K562 (cell line): ENCODE results near the gene TWSG1. TPM values are rescaled to one million over a fixed set of nuclear protein-coding genes. Genes with fewer than 3 reads are reported as not detected.

Experiments used
- polyA plus RNA-seq, 8 experiments: library from polyadenylated mRNA; depleted of rRNA in 4 of 8; stranded (reverse) in 5 of 8; unstranded in 3 of 8; fragments of >200 nt; fragmentation: Nextera tagmentation in 2 of 8; fragmentation: Illumina TruSeq in 1 of 8; extraction: Ambion mirVana in 2 of 8; extraction: Trizol in 1 of 8; gene quantifications; 2 replicates each; pipeline versions ENCODE4 v1.2.1 to v1.2.3, GENCODE V29; 2011 to 2014; ENCODE audit warnings: inconsistent platforms in 1 of 8, missing spikeins in 1 of 8
- total RNA-seq, 7 experiments: library from RNA; depleted of rRNA in 6 of 7; stranded (reverse); fragments of >200 nt in 6 of 7; fragmentation: Illumina TruSeq in 2 of 7; extraction: Trizol in 2 of 7; gene quantifications; 2 replicates each; pipeline versions ENCODE4 v1.2.1 to v1.2.3, GENCODE V29; 2011 to 2021; ENCODE audit warnings: low replicate concordance in 1 of 7

The TWSG1 gene
- total and polyA plus RNA-seq, 9 of the 15 experiments (the other 6 are each of a cell fraction or from before 2014, with no cell fraction given): 10.4 to 37.2 (median 25.1) TPM

Other genes starting within 250 kb of the TWSG1 start
- 213 and 332 TPM in 2 replicates for gene NDUFV2, start 232.1 kb upstream of the TWSG1 start, total RNA-seq (2014; rRNA removed)
- 378 and 409 TPM in 2 replicates for gene NDUFV2, start 232.1 kb upstream of the TWSG1 start, total RNA-seq (2014; rRNA removed; fragmentation: Illumina TruSeq; extraction: Trizol)
- 341 and 397 TPM in 2 replicates for gene NDUFV2, start 232.1 kb upstream of the TWSG1 start, total RNA-seq (2015; rRNA removed; fragmentation: Illumina TruSeq; extraction: Trizol)
- 302 and 312 TPM in 2 replicates for gene NDUFV2, start 232.1 kb upstream of the TWSG1 start, total RNA-seq (2021)
- gene NDUFV2, start 232.1 kb upstream of the TWSG1 start, polyA plus RNA-seq (2011; rRNA removed): 451 and 487 TPM in 2 replicates
- 354 and 361 TPM in 2 replicates for gene NDUFV2, start 232.1 kb upstream of the TWSG1 start, polyA plus RNA-seq (2014; fragmentation: Illumina TruSeq; extraction: Trizol)
- 100 to 1,000 TPM; 384 to 550 TPM for gene NDUFV2, start 232.1 kb upstream of the TWSG1 start, polyA plus RNA-seq (2014; fragmentation: Nextera tagmentation; extraction: Ambion mirVana)
- 389 and 437 TPM in 2 replicates for gene NDUFV2, start 232.1 kb upstream of the TWSG1 start, polyA plus RNA-seq (2014; rRNA removed)
- 15.9 and 24.7 TPM in 2 replicates for gene ANKRD12, start 198.0 kb upstream of the TWSG1 start, total RNA-seq (2014; rRNA removed)
- gene ANKRD12, start 198.0 kb upstream of the TWSG1 start, total RNA-seq (2014; rRNA removed; fragmentation: Illumina TruSeq; extraction: Trizol): 23.6 and 29.9 TPM in 2 replicates
- gene ANKRD12, start 198.0 kb upstream of the TWSG1 start, total RNA-seq (2015; rRNA removed; fragmentation: Illumina TruSeq; extraction: Trizol): 24.7 and 28.2 TPM in 2 replicates
- 24.2 and 25.4 TPM in 2 replicates for gene ANKRD12, start 198.0 kb upstream of the TWSG1 start, total RNA-seq (2021)
- 10.7 and 11.8 TPM in 2 replicates for gene ANKRD12, start 198.0 kb upstream of the TWSG1 start, polyA plus RNA-seq (2011; rRNA removed)
- 9.5 and 16.0 TPM in 2 replicates for gene ANKRD12, start 198.0 kb upstream of the TWSG1 start, polyA plus RNA-seq (2014; fragmentation: Illumina TruSeq; extraction: Trizol)
- gene ANKRD12, start 198.0 kb upstream of the TWSG1 start, polyA plus RNA-seq (2014; fragmentation: Nextera tagmentation; extraction: Ambion mirVana): 10 to 100 TPM; 12.3 to 15.7 TPM
- 5.8 and 6.6 TPM in 2 replicates for gene ANKRD12, start 198.0 kb upstream of the TWSG1 start, polyA plus RNA-seq (2014; rRNA removed)
- gene RALBP1, start 140.7 kb downstream of the TWSG1 start, total RNA-seq (2014; rRNA removed): 64.5 and 68.0 TPM in 2 replicates
- 60.2 and 67.7 TPM in 2 replicates for gene RALBP1, start 140.7 kb downstream of the TWSG1 start, total RNA-seq (2014; rRNA removed; fragmentation: Illumina TruSeq; extraction: Trizol)
- 62.5 and 65.9 TPM in 2 replicates for gene RALBP1, start 140.7 kb downstream of the TWSG1 start, total RNA-seq (2015; rRNA removed; fragmentation: Illumina TruSeq; extraction: Trizol)
- 65.3 and 70.0 TPM in 2 replicates for gene RALBP1, start 140.7 kb downstream of the TWSG1 start, total RNA-seq (2021)
- gene RALBP1, start 140.7 kb downstream of the TWSG1 start, polyA plus RNA-seq (2011; rRNA removed): 58.3 and 58.4 TPM in 2 replicates
- 56.1 and 61.3 TPM in 2 replicates for gene RALBP1, start 140.7 kb downstream of the TWSG1 start, polyA plus RNA-seq (2014; fragmentation: Illumina TruSeq; extraction: Trizol)
- 10 to 100 TPM; 10.9 to 13.1 TPM for gene RALBP1, start 140.7 kb downstream of the TWSG1 start, polyA plus RNA-seq (2014; fragmentation: Nextera tagmentation; extraction: Ambion mirVana)
- 60.4 and 69.6 TPM in 2 replicates for gene RALBP1, start 140.7 kb downstream of the TWSG1 start, polyA plus RNA-seq (2014; rRNA removed)